Stimulated activated naive CD8-positive, alpha-beta T cell treated with anti-CD3 and anti-CD28 coated beads, Interleukin-15, amount 100 ng/mL, for 72 hours (primary cell): ENCODE data around the gene COL9A1.

Source experiments
- ATAC-seq: fragments of 150-1000 bp; cut with Tn5 transposase; 2 replicates; pipeline ENCODE4 v1.10.0; 2021; ENCODE audit warnings: mild to moderate bottlenecking, moderate library complexity
- DNase-seq, 2 donors: peaks; one replicate each; pipeline ENCODE4 v3.0.0; 2021 to 2022
- H3K27ac Mint-ChIP-seq, 2 donors: one replicate each; pipeline ENCODE4 v1.8.0; 2022; ENCODE audit warnings: mild to moderate bottlenecking in 2 of 2, mixed read lengths in 2 of 2, moderate library complexity in 2 of 2
- H3K27me3 Mint-ChIP-seq: one replicate; pipeline ENCODE4 v1.8.0; 2022; ENCODE audit warnings: mixed read lengths
- H3K4me1 Mint-ChIP-seq: one replicate; pipeline ENCODE4 v1.8.0; 2022; ENCODE audit warnings: mild to moderate bottlenecking, mixed read lengths
- H3K4me3 Mint-ChIP-seq, 2 donors: one replicate each; pipeline ENCODE4 v1.8.0; 2022; ENCODE audit warnings: mild to moderate bottlenecking in 2 of 2, mixed read lengths in 2 of 2, moderate library complexity in 1 of 2
- H3K9me3 Mint-ChIP-seq, 2 donors: one replicate each; pipeline ENCODE4 v1.8.0; 2022; ENCODE audit warnings: mixed read lengths in 2 of 2

Gene COL9A1

GRCh38 chr6:70266142-70266541 is 36.7 kb downstream of the COL9A1 start:
- ATAC-seq: no peak

GRCh38 chr6:70264306-70264705 is 38.6 kb downstream of the COL9A1 start:
- Mint-ChIP-seq H3K27ac (no peak overlapping the region), H3K27me3 (peaks cover 20% of the 10 kb centered on the region), H3K9me3 (no peaks in the 10 kb centered on the region), H3K4me3 (no peak overlapping the region), H3K4me1 (no peaks in the 10 kb centered on the region)
- ATAC-seq (no peak), DNase-seq (no peak)

More at GRCh38 chr6:70266142-70266541, 36.7 kb downstream of the COL9A1 start:
- no peak overlapping the region for H3K27ac Mint-ChIP-seq
- no peaks in the 10 kb centered on the region for H3K9me3 Mint-ChIP-seq
- DNase-seq: no peak
- H3K4me1 Mint-ChIP-seq: no peaks in the 10 kb centered on the region
- no peak overlapping the region for H3K4me3 Mint-ChIP-seq
- H3K27me3 Mint-ChIP-seq: peaks cover 18% of the 10 kb centered on the region

DNA sequence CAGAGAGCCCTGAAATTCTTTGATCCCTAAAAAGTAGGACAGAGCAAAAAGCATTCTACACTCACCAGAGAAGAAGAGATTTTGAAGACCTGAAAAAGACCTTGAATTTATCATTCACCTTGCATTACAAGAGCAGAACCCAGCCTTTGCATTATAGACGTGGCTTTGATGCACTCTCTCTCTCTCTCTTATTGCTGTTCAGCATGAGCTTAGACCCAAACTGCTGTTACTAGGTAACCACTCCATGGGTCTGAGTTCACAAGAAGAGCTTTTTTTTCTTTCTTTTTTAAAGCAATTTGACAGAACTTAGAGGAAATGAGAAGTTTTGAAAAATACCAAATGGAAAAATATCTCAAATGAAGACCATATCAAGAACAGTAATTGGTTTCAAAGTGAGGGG is 44.4 kb downstream of the COL9A1 start:
- Mint-ChIP-seq H3K27ac (no peak overlapping the region), H3K4me3 (no peak overlapping the region), H3K27me3 (peaks cover 5% of the 10 kb centered on the region), H3K9me3 (no peaks in the 10 kb centered on the region), H3K4me1 (no peaks in the 10 kb centered on the region)
- ATAC-seq (no peak), DNase-seq (no peak)

GRCh38 chr6:70257768-70258273 is 45.1 kb downstream of the COL9A1 start:
- DNase-seq (no peak), ATAC-seq (no peak)
- Mint-ChIP-seq H3K4me3 (no peak overlapping the region), H3K9me3 (no peaks in the 10 kb centered on the region), H3K27me3 (peaks cover 5% of the 10 kb centered on the region), H3K4me1 (no peaks in the 10 kb centered on the region), H3K27ac (no peak overlapping the region)

DNA sequence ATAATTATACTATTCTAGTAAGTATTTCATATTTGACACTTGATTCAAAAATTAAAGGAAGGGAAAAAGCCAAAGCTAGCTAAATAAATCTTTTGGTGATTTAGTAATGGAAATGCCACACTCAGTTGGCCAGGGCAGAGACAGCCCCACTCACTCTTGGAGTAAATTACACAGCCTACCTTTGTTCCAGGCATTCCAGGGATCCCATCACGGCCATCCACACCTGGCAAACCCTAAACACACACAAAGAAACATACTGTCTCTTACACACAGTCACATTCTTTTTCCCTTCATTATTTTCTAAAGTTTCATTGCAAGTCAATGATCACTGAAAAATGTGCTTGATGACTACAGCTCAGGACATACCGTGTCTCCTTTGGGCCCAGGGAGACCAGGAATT is 48.1 kb downstream of the COL9A1 start:
- no peak for ATAC-seq

DNA sequence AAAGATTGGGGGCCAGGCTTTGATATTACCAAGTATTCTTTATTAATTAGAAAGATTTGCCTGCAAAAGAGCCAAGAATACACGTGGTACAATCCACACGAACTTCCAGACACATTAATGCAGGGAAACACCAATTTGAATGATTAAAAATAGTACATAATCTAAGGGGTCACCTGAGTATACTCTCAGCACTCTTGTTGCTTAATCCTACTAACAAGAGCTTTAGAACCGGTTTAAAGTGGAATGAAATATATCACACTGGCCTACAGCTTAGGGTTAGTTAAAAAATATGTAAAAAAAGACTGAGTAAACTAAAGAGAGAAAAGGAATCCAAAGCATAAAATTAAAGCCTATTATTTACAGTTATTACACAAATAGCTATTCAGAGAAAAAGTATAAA is 49.0 kb downstream of the COL9A1 start:
- no peak overlapping the region for H3K4me3 Mint-ChIP-seq
- H3K27ac Mint-ChIP-seq: no peak overlapping the region
- no peaks in the 10 kb centered on the region for H3K4me1 Mint-ChIP-seq
- ATAC-seq: no peak
- peaks cover 4% of the 10 kb centered on the region for H3K27me3 Mint-ChIP-seq
- no peaks in the 10 kb centered on the region for H3K9me3 Mint-ChIP-seq
- no peak for DNase-seq

More for the DNA sequence above, 48.1 kb downstream of the COL9A1 start:
- Mint-ChIP-seq H3K4me1 (no peaks in the 10 kb centered on the region), H3K4me3 (no peak overlapping the region), H3K9me3 (no peaks in the 10 kb centered on the region), H3K27ac (no peak overlapping the region), H3K27me3 (peaks cover 5% of the 10 kb centered on the region)
- DNase-seq: no peak

DNA sequence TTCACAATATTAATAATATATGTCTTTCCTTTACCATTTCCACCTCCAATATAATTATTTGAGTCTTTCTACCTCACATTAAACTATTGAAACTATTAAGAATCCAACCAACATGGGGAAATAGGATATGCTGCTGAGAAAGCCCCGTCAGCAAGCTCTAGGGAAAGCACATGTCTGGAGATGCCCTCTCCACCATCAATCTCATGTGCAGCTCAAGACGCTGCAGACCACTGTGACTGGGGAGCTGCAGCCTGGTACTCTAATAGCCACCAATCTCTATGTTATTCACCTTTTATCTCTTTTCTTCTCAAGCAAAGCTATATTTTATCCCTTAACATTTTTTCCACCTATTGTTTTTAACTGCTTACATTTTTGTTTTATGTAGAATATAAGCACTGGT is 50.3 kb downstream of the COL9A1 start:
- Mint-ChIP-seq H3K27me3 (peaks cover 11% of the 10 kb centered on the region), H3K4me1 (no peaks in the 10 kb centered on the region), H3K27ac (no peak overlapping the region), H3K9me3 (no peaks in the 10 kb centered on the region), H3K4me3 (no peak overlapping the region)
- ATAC-seq (no peak), DNase-seq (no peak)

GRCh38 chr6:70246118-70246517 is 56.8 kb downstream of the COL9A1 start:
- no peaks in the 10 kb centered on the region for H3K4me1 Mint-ChIP-seq
- DNase-seq (no peak), ATAC-seq (no peak)
- peaks cover 11% of the 10 kb centered on the region for H3K27me3 Mint-ChIP-seq
- H3K9me3 Mint-ChIP-seq: no peaks in the 10 kb centered on the region
- H3K4me3 Mint-ChIP-seq: no peak overlapping the region
- no peak overlapping the region for H3K27ac Mint-ChIP-seq

DNA sequence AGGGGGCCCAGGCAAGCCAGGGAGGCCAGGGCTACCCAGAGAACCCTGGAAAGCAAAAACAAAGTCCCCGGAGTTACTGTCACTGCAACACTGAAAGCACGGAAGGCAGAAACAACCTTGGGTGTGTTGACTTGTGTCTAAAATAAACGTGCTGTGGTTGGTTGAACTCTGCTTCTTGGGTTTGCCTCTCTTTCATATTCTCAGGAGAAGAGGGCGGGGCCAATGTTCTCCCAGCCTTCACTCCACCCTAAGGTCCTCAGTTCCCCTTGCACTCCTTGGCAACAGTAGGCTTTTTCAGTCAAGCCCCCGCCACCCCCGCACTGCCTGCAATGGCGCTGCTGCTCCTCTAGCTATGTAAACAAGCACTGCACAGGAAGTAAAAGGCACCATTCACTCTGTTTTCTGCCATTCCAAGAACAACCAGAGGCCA is 60.9 kb downstream of the COL9A1 start:
- no peak overlapping the region for H3K27ac Mint-ChIP-seq
- no peaks in the 10 kb centered on the region for H3K4me1 Mint-ChIP-seq
- no peaks in the 10 kb centered on the region for H3K9me3 Mint-ChIP-seq
- no peak for DNase-seq
- ATAC-seq: no peak
- peaks cover 8% of the 10 kb centered on the region for H3K27me3 Mint-ChIP-seq
- no peak overlapping the region for H3K4me3 Mint-ChIP-seq

- H3K4me3 Mint-ChIP-seq: no peak overlapping the region
- H3K9me3 Mint-ChIP-seq: no peaks in the 10 kb centered on the region
- H3K27ac Mint-ChIP-seq: no peak overlapping the region
- H3K4me1 Mint-ChIP-seq: no peaks in the 10 kb centered on the region
- H3K27me3 Mint-ChIP-seq: peaks cover 10% of the 10 kb centered on the region
- no peak for ATAC-seq
- DNase-seq: no peak
Observed at GRCh38 chr6:70241031-70241430, 61.9 kb downstream of the COL9A1 start.

GRCh38 chr6:70236343-70236742 is 66.5 kb downstream of the COL9A1 start:
- no peaks in the 10 kb centered on the region for H3K9me3 Mint-ChIP-seq
- no peak for DNase-seq
- no peaks in the 10 kb centered on the region for H3K4me1 Mint-ChIP-seq
- ATAC-seq: no peak
- peaks cover 17% of the 10 kb centered on the region for H3K27me3 Mint-ChIP-seq
- H3K27ac Mint-ChIP-seq: no peak overlapping the region
- no peak overlapping the region for H3K4me3 Mint-ChIP-seq

DNA sequence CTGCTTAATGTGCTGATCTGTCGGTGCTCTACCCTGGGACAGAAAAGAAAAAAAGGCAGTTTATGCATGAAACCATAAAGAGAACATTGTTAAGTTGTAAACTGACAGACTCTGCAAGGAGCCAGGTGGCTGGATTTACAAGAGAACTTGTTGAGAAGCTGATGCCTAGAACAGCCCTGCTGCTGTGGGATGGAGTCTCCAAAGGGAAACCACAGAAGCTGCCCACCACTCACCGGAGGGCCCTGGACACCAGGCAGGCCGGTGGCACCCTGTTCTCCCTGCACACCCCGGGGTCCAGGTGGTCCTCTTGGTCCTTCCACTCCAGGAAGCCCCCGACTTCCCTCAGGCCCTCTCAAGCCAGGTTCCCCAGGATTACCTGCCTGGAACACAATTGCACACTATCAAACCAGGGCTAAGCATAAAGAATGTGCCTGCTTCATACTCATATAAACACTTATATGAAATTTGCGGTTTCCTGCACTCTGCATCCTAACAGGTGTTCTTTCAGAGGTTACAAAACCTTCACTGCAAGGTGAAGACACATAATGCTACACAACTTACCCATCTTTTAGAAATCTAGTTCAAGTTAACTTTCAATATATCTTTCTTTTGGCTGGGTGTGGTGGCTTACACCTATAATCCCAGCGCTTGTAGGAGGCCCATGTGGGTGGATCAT is 68.2 kb downstream of the COL9A1 start:
- H3K27ac Mint-ChIP-seq: no peak overlapping the region
- no peak for ATAC-seq
- H3K9me3 Mint-ChIP-seq: no peaks in the 10 kb centered on the region
- H3K4me1 Mint-ChIP-seq: no peaks in the 10 kb centered on the region
- no peak overlapping the region for H3K4me3 Mint-ChIP-seq
- DNase-seq: no peak
- H3K27me3 Mint-ChIP-seq: peaks cover 17% of the 10 kb centered on the region

DNA sequence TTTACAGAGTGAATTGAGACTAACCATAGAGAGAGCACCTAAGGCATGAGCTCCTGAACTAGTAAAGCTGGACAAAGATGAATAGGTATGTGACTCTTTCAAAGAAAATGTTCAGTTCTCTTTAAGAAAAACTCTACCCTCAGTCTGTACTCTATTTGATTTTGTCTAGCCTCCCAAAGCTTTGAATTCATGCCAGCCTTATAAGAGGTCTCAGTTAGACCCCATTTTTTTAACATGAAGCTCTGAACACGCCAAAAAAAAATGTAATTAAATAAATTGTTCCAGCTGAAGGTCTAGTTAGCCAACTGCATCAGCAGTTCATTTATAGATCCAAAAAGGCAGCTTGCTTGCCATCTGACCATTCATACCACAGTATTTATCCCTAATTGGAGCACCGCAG is 71.6 kb downstream of the COL9A1 start:
- Mint-ChIP-seq H3K9me3 (no peaks in the 10 kb centered on the region), H3K4me1 (no peaks in the 10 kb centered on the region), H3K4me3 (no peak overlapping the region), H3K27me3 (peaks cover 7% of the 10 kb centered on the region), H3K27ac (no peak overlapping the region)
- ATAC-seq: no peak
- no peak for DNase-seq

- Mint-ChIP-seq H3K9me3 (no peaks in the 10 kb centered on the region), H3K27ac (no peak overlapping the region), H3K4me3 (no peak overlapping the region), H3K27me3 (peaks cover 9% of the 10 kb centered on the region), H3K4me1 (no peaks in the 10 kb centered on the region)
- no peak for DNase-seq
- ATAC-seq: no peak
Observed at GRCh38 chr6:70225055-70225454, 77.8 kb downstream of the COL9A1 start.

- Mint-ChIP-seq H3K27me3 (peaks cover 23% of the 10 kb centered on the region), H3K9me3 (no peaks in the 10 kb centered on the region), H3K27ac (no peak overlapping the region), H3K4me1 (no peaks in the 10 kb centered on the region), H3K4me3 (no peak overlapping the region)
- DNase-seq (no peak), ATAC-seq (no peak)
Observed at GRCh38 chr6:70222439-70222749, 80.5 kb downstream of the COL9A1 start.

DNA sequence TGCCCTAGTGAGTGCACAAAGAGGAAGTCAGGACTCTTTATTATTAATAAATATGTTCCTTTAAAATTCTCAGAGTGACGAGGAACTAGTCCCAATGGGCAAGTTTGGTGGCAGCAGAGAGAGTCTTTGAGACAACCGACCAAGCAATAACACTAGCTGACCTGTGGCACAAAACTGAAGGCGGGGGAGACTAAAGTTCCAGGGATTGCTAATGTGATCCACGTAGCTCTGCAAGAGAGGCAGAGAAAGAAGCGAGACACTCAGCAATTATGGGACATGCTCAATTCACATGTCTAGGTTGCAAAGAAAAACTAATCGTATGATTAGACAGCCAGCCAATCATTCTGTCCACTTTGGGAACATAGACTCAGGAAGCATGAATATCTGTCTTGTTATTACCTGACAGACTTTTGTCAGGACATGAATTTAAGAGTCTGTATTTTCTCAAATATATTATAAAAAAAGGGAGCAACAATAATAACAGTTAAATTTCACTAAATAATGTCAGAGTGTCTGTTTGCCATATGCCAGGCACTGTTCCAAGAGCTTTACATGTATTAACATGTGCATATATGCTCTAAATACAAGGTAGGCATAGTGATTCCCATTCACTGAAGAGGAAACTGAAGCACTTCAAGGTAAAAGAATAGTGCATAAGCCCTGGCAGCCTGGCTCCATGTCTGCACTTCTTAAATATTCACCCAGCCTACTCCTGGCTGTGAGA is 81.0 kb downstream of the COL9A1 start:
- Mint-ChIP-seq H3K27ac (no peak overlapping the region), H3K4me3 (no peak overlapping the region), H3K27me3 (peaks cover 23% of the 10 kb centered on the region), H3K4me1 (no peaks in the 10 kb centered on the region), H3K9me3 (no peaks in the 10 kb centered on the region)
- ATAC-seq (no peak), DNase-seq (no peak)
